ENCODE measurements around the gene TEX19.
"Not testable (repeated sequence)": the region's sequence is repeated elsewhere in the genome, so short reads cannot be mapped to it uniquely, and the experiment has no call there.

TEX19 gene

DNA sequence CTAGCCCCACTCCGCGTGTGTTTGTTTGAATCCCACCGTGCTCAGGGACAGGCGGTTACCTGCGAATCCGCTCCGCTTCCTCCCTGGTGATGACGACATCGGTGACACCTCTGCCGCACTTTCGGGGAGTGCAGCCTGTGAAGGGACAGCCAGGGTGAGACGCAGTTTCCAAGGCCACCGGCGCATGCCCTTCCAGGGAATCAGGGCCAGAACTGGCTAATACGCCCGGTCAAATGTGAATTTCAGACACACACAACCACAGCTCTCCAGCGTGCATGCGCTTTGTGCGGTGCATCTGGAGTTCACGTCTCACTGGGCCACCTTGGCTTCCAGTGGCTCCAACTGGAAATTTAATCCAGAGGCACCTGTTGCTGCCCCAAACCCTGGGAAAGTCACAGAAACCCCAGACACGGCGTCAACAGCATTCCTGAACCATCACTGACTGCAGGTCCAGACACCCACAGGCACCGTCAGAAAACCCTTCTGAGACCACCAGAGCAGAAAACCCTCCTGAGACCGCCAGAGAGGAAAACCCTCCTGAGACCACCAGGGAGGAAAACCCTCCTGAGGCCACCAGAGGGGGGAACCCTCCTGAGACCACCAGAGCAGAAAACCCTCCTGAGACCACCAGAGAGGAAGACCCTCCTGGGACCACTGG is 52.5 kb downstream of the TEX19 start:
- Histone ChIP-seq H3K27ac (no peak overlapping the region), H3K36me3 (ENCODE audit: insufficient read depth) (no peaks in the 10 kb centered on the region), H2AFZ (ENCODE audit: low read depth) (no peak overlapping the region), H3K4me2 (no peak overlapping the region), H3K9ac (no peak overlapping the region), H3K4me3 (IDR thresholded peaks at IDR 0.05; ENCODE audit: insufficient read depth, low read depth, low read length) (no peak overlapping the region), H3K79me2 (ENCODE audit: insufficient read depth, low read depth) (no peaks in the 10 kb centered on the region), H4K20me1 (ENCODE audit: insufficient read depth) (no peaks in the 10 kb centered on the region), H3K27me3 (ENCODE audit: insufficient read depth, low read depth) (no peaks in the 10 kb centered on the region), H3K4me1 (ENCODE audit: low read depth, poor library complexity, severe bottlenecking) (peaks cover 23% of the 10 kb centered on the region)
- TF ChIP-seq, protein P1, sequence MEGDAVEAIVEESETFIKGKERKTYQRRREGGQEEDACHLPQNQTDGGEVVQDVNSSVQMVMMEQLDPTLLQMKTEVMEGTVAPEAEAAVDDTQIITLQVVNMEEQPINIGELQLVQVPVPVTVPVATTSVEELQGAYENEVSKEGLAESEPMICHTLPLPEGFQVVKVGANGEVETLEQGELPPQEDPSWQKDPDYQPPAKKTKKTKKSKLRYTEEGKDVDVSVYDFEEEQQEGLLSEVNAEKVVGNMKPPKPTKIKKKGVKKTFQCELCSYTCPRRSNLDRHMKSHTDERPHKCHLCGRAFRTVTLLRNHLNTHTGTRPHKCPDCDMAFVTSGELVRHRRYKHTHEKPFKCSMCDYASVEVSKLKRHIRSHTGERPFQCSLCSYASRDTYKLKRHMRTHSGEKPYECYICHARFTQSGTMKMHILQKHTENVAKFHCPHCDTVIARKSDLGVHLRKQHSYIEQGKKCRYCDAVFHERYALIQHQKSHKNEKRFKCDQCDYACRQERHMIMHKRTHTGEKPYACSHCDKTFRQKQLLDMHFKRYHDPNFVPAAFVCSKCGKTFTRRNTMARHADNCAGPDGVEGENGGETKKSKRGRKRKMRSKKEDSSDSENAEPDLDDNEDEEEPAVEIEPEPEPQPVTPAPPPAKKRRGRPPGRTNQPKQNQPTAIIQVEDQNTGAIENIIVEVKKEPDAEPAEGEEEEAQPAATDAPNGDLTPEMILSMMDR (conservative IDR thresholded peaks at IDR 0.05; ENCODE audit: low read depth, low read length), result no peak

- H3K79me2 ChIP-seq (ENCODE audit: insufficient read depth, low read depth); H3K4me2 ChIP-seq; H3K36me3 ChIP-seq (ENCODE audit: insufficient read depth); H2AFZ ChIP-seq (ENCODE audit: low read depth); H3K9ac ChIP-seq; H3K4me3 ChIP-seq (IDR thresholded peaks at IDR 0.05; ENCODE audit: insufficient read depth, low read depth, low read length); H4K20me1 ChIP-seq (ENCODE audit: insufficient read depth); H3K27me3 ChIP-seq (ENCODE audit: insufficient read depth, low read depth); H3K27ac ChIP-seq: not testable (repeated sequence)
- peaks cover 25% of the 10 kb centered on the region for H3K4me1 ChIP-seq (ENCODE audit: low read depth, poor library complexity, severe bottlenecking)
These were observed 53.0 kb downstream of the TEX19 start for GRCh38 chr17:82412081-82412480.

- TF ChIP-seq, protein P1 (conservative IDR thresholded peaks at IDR 0.05; ENCODE audit: low read depth, low read length), result no peak
- Histone ChIP-seq H3K27me3 (ENCODE audit: insufficient read depth, low read depth) (no peaks in the 10 kb centered on the region), H3K4me1 (ENCODE audit: low read depth, poor library complexity, severe bottlenecking) (peaks cover 32% of the 10 kb centered on the region), H3K4me3 (IDR thresholded peaks at IDR 0.05; ENCODE audit: insufficient read depth, low read depth, low read length) (no peak overlapping the region), H3K79me2 (ENCODE audit: insufficient read depth, low read depth) (no peaks in the 10 kb centered on the region; the same call in 1 of the 2 replicates), H3K9ac (no peak overlapping the region), H2AFZ (ENCODE audit: low read depth) (no peak overlapping the region), H3K4me2 (no peak overlapping the region), H3K36me3 (ENCODE audit: insufficient read depth) (no peaks in the 10 kb centered on the region), H4K20me1 (ENCODE audit: insufficient read depth) (no peaks in the 10 kb centered on the region), H3K27ac (no peak overlapping the region)
These were observed 53.8 kb downstream of the TEX19 start for GRCh38 chr17:82412535-82413520.
